Loucy (cell line): ENCODE data around the gene RPL3.

Experiments
- H2AFZ ChIP-seq: fragments of 200-600 bp; sonication (generic); 2 replicates; pipeline ENCODE4 v1.6.0; 2016; ENCODE audit warnings: antibody characterized with exemption, mild to moderate bottlenecking, low read length, moderate library complexity
- H3F3A ChIP-seq: fragments of 200-600 bp; 2 replicates; pipeline ENCODE4 v1.6.0; 2016; ENCODE audit warnings: antibody characterized with exemption, low read depth, mild to moderate bottlenecking
- H3K27me3 ChIP-seq: fragments of 200-600 bp; sonication (generic); 2 replicates; pipeline ENCODE4 v1.6.1; 2014; ENCODE audit warnings: low read length, mild to moderate bottlenecking; ENCODE audit not compliant: insufficient read depth, poor library complexity, severe bottlenecking
- H3K36me3 ChIP-seq: fragments of 200-600 bp; sonication (generic); 2 replicates; pipeline ENCODE4 v1.6.1; 2016; ENCODE audit warnings: low read length; ENCODE audit not compliant: insufficient read depth
- H3K4me1 ChIP-seq: fragments of 200-600 bp; sonication (generic); 2 replicates; pipeline ENCODE4 v1.5.1; 2014; ENCODE audit warnings: low read length, mild to moderate bottlenecking; ENCODE audit not compliant: insufficient read depth, poor library complexity, severe bottlenecking
- H3K4me2 ChIP-seq: fragments of 200-600 bp; sonication (generic); 2 replicates; pipeline ENCODE4 v1.6.0; 2014; ENCODE audit warnings: antibody characterized with exemption, low read length, low read depth, mild to moderate bottlenecking; ENCODE audit not compliant: poor library complexity, severe bottlenecking
- H3K4me3 ChIP-seq: fragments of 200-600 bp; sonication (generic); 2 replicates; pipeline ENCODE4 v1.5.1; 2014; ENCODE audit warnings: low read length, mild to moderate bottlenecking, mixed read lengths; ENCODE audit not compliant: poor library complexity, severe bottlenecking
- H3K79me2 ChIP-seq: fragments of 200-600 bp; sonication (generic); 2 replicates; pipeline ENCODE4 v1.6.1; 2014; ENCODE audit warnings: low read length; ENCODE audit not compliant: insufficient read depth
- H3K9ac ChIP-seq: fragments of 200-600 bp; sonication (generic); 2 replicates; pipeline ENCODE4 v1.6.0; 2014; ENCODE audit warnings: mild to moderate bottlenecking, low read depth, low read length, moderate library complexity; ENCODE audit not compliant: poor library complexity, severe bottlenecking
- H3K9me2 ChIP-seq: fragments of 200-600 bp; sonication (generic); replicated peaks from 2 replicates; pipeline ENCODE4 v1.6.1; 2016; ENCODE audit warnings: low read depth, low read length, mixed read lengths
- H3K9me3 ChIP-seq: fragments of 200-600 bp; sonication (generic); 2 replicates; pipeline ENCODE4 v1.6.1; 2014; ENCODE audit warnings: mild to moderate bottlenecking, antibody characterized with exemption, low read length, low read depth; ENCODE audit not compliant: insufficient read depth
- H4K20me1 ChIP-seq: fragments of 200-600 bp; sonication (generic); 2 replicates; pipeline ENCODE4 v1.6.0; 2014; ENCODE audit warnings: antibody characterized with exemption, low read length, mild to moderate bottlenecking; ENCODE audit not compliant: insufficient read depth, poor library complexity, severe bottlenecking
- EZH2phosphoT487 ChIP-seq: fragments of 200-600 bp; IDR thresholded peaks from 2 replicates; pipeline ENCODE4 v1.6.1; 2018; ENCODE audit warnings: antibody characterized with exemption, mild to moderate bottlenecking, moderate library complexity, borderline replicate concordance
- TF ChIP-seq, protein P1 (sequence below): fragments of 200-600 bp; sonication (generic); conservative IDR thresholded peaks from 2 replicates; pipeline ENCODE4 v1.5.1; 2014; ENCODE audit warnings: mild to moderate bottlenecking, antibody characterized with exemption, low read length

The RPL3 gene

DNA sequence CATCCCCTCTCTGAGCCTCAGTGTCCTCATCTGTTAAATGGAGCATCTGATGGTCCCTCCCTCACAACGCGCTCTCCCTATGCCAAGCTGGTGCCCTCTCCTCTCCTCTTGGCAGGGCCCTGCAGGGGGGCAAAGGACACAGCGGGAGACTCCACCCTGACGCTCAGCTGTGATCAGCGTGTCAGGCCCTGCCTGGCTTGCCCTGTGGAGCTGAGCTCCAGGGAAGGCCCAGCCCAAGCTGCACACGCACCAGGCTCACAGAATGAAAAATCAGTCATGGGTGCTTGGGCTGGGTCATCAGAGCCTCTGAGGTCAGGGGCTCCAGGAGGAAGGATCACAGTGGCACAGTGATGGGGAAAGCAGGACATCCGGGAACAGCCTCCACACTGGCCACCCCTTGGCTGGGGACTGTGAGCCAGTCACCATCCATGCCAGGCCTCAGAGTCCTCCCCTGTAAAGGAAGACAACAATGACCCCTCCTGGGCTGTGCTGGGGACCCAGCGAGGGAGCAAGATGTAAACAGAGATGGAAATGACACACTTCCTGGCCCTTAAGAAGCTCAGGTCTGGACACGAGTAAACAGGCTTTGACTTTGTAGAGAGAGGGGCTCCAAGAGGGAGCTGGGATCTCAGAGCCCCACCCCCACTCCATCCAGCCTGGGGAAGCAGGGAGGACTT is 36.6 kb downstream of the RPL3 start:
- Histone ChIP-seq H3K4me2 (no peak overlapping the region), H3K9me2 (no peaks in the 10 kb centered on the region), H3K27me3 (no peaks in the 10 kb centered on the region), H3F3A (no peaks in the 10 kb centered on the region; the same call in 1 of the 2 replicates), H3K79me2 (no peaks in the 10 kb centered on the region), H2AFZ (no peak overlapping the region), H3K4me3 (no peak overlapping the region), H3K9me3 (no peaks in the 10 kb centered on the region), H3K4me1 (peaks cover 12% of the 10 kb centered on the region), H3K9ac (no peak overlapping the region), H3K36me3 (no peaks in the 10 kb centered on the region), H4K20me1 (no peaks in the 10 kb centered on the region)
- TF ChIP-seq EZH2phosphoT487, result no peak
- TF ChIP-seq, protein P1, sequence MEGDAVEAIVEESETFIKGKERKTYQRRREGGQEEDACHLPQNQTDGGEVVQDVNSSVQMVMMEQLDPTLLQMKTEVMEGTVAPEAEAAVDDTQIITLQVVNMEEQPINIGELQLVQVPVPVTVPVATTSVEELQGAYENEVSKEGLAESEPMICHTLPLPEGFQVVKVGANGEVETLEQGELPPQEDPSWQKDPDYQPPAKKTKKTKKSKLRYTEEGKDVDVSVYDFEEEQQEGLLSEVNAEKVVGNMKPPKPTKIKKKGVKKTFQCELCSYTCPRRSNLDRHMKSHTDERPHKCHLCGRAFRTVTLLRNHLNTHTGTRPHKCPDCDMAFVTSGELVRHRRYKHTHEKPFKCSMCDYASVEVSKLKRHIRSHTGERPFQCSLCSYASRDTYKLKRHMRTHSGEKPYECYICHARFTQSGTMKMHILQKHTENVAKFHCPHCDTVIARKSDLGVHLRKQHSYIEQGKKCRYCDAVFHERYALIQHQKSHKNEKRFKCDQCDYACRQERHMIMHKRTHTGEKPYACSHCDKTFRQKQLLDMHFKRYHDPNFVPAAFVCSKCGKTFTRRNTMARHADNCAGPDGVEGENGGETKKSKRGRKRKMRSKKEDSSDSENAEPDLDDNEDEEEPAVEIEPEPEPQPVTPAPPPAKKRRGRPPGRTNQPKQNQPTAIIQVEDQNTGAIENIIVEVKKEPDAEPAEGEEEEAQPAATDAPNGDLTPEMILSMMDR, result no peak

DNA sequence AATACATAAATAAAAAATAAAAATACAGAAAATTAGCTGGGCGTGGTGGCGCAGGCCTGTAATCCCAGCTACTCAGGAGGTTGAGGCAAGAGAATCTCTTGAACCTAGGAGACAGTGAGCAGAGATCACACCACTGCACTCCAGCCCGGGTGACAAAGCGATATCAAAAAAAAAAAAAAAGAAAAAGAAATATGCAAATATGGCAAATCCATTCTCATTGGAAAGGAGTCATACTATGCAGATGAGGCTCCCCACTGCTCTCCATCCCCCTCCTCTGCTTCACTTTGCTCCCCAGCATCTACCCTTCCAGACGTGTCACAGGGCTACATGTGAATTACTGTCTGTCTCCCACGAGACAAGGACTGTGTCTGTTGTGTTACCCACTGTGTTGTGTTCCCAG is 38.3 kb downstream of the RPL3 start:
- Histone ChIP-seq H3K79me2 (no peaks in the 10 kb centered on the region), H3K9ac (no peak overlapping the region), H4K20me1 (no peaks in the 10 kb centered on the region), H3K27me3 (no peaks in the 10 kb centered on the region), H3K4me3 (no peak overlapping the region), H3K9me3 (no peaks in the 10 kb centered on the region), H3K4me2 (no peak overlapping the region), H3K4me1 (no peaks in the 10 kb centered on the region), H3K9me2 (no peaks in the 10 kb centered on the region), H3K36me3 (no peaks in the 10 kb centered on the region), H2AFZ (no peak overlapping the region), H3F3A (no peaks in the 10 kb centered on the region)
- TF ChIP-seq, protein P1, result no peak
- TF ChIP-seq EZH2phosphoT487, result no peak

DNA sequence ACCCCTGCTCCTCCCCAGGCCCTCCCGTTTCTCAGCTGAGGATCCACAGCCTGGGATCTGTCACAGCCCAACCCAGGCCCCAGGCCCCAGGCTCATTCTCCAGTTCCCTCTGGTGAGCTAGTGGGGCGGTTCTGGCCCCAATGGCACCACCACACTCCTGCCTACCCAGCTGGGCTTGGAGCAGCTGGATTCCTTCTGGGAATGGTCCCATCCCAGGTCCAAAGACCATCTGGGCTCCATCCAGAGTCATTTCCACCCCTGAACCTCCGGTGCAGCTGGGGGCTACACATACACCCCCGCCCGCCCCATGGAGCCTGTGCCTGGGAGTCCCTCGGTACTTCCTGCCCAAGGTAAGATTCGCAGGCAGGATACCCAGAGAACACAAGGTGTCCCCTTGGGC is 39.2 kb downstream of the RPL3 start:
- Histone ChIP-seq H3K9ac (no peak overlapping the region), H3K36me3 (no peaks in the 10 kb centered on the region), H3K4me3 (no peak overlapping the region), H2AFZ (no peak overlapping the region), H3K4me2 (no peak overlapping the region), H3F3A (no peaks in the 10 kb centered on the region), H3K9me3 (no peaks in the 10 kb centered on the region), H3K27me3 (no peaks in the 10 kb centered on the region), H4K20me1 (no peaks in the 10 kb centered on the region), H3K79me2 (no peaks in the 10 kb centered on the region), H3K9me2 (no peaks in the 10 kb centered on the region), H3K4me1 (no peaks in the 10 kb centered on the region)
- no peak for TF ChIP-seq EZH2phosphoT487
- TF ChIP-seq, protein P1, result no peak
